ENCODE data around the gene GPC6.

GRCh38 chr13:93936901-93937300, 710.3 kb downstream of the GPC6 start:
- TF ChIP-seq E2F1 (CRISPR knock-in tag; IDR thresholded peaks at IDR 0.05) = no peak
- TF ChIP-seq SIN3A (IDR thresholded peaks at IDR 0.05; ENCODE audit: borderline replicate concordance in 2 of 2, control insufficient read depth in 1 of 2, low read depth in 2 of 2, low read length in 2 of 2) = no peak
- no peak for TF ChIP-seq CTBP1 (IDR thresholded peaks at IDR 0.05; ENCODE audit: borderline replicate concordance)
- no peak for TF ChIP-seq CXXC5 (CRISPR knock-in tag; IDR thresholded peaks at IDR 0.05)
- no peak for TF ChIP-seq ELF4 (CRISPR knock-in tag; IDR thresholded peaks at IDR 0.05)
- TF ChIP-seq RBBP5 (IDR thresholded peaks at IDR 0.05; ENCODE audit: borderline replicate concordance, insufficient read depth, low read length, poor library complexity, severe bottlenecking) = no peak
